Epidermal melanocyte (primary cell): ENCODE results near the gene FBXL4.
A peak's percentile ranks its signal among the peaks of the same experiment; 100 is the strongest.

Source experiments
- DNase-seq: peaks from one replicate; pipeline ENCODE4 v3.0.0; 2011; ENCODE audit warnings: low spot score; ENCODE audit not compliant: insufficient read length

FBXL4 gene

DNA sequence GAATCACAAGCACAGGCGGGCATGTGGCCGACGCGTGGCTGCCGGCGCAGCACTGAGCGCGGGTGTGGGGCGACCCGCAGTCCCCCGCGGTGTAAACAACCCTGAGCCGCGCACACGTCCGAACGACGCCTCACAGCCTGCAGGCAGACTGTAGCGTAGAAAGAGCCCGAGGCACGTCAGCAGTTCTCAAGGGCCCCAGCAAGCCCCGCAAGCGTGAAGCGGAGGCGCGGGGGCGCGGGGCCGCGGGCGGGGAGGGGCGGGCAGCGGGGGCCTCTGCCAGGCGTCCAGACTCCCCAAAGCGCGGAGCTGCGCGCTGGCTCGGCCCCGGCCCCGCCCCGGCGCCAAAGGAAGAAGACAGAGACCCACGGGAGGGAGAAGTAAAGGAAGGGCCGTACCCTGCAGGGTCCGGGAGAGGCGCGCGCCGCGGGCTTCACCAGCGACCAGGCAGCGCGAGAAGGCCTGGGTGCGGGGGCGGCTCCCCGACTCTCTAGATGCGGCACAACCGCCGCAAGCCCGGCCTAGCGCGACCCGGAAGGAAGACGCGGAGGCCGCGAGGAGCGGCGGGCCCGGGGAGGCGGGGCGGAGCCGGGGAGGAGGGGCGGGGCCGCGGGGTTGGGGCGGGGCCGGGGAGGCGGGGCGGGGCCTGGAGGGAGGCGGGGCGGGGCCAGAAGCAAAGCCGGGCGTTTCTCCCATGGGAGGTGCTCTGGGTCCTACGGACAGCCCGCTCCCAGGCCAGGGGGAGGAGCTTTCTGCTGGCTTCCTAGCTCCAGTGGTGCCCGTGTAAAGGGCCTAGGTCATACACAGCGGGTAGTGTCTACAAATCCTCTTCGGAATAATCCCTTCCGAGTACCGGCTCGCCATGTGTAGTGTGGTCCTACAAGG, at the start of gene FBXL4:
FBXL4 (minus strand) TSS at position 536 of the 882 bp plus-strand sequence. CDS start 20,958 bp downstream, outside the sequence.
- peak; percentile 45 for DNase-seq

DNA sequence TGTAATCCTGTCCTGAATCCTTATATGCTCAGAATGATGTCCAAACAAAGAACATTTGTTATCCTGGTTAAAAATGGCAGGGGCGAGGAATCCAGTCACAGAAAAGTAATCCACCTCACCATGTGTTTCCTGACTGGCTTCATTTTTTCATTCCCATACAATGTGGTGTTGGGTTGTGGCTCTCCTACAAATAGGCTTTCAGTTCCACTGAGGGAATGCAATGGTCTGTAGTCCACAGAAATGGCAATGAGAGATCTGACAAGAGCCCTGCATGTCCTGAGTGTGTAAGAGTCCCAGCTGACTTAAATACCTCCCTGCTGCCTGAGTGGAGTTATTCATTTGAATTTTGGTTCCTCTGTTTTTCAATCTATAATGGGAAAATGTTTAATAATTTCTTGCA, 47.4 kb upstream of the FBXL4 start:
- DNase-seq = no peak

DNA sequence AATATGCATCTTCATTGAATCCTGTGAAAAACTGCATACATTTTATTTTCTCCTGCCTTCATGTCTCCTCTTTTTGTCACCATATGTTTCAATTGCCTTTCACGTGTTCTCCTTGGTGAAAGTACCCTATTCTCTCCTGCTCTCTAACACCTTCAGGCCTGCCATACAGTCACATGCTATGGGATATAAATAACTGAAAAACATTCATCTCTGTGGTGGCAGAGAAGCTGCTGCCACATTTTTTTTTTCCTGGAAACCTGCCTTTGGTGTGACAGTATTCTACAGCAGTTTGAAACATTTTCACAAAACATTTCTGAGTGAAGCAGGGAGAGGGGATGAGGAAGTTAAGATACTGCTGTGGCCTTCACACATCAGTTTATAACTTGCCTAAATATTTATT, 44.8 kb upstream of the FBXL4 start:
- DNase-seq = no peak

DNA sequence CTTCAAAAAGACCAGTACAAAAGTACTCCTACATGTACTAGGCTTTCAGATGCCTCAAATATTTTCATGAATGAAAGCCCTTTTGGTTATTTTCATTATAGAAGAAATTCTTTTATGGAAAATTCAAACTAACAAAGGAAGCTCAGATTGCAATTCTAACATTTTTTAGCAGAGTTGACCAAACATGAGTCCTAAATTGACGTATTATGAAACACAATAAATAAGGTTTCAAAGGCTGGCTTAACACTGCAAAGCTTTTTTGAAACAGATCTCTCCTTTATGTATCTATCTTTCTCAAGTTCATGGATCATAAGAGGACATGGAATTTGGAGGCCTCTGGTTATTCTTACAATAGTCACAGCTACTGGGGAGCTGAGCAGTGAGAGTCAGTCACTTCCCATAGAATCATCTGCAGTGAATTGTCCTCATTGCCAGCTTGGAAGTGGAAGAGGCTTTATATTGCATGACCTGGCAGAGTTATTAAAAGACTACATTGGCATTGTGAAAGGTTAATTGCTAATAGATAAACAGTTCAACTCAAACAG, 38.4 kb upstream of the FBXL4 start:
- peak; percentile 23 for DNase-seq

DNA sequence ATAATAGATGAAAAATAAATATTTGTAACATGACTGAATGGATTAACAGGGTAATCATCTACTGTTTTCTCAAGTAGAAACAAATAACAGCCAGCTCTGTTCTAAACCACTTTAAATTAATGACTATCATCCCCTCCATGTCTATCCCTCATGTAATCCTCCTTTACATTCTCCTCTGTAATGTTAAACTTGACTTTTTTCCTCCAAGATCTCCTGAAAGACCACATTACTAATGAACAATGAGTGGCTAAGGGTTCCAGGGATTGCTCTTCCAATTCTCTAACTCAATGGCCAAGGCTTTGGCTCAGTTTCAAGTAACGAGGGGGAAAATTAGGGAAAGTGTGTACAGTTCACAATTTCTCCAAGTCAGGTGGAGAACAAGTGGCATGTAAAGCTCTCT, 37.6 kb upstream of the FBXL4 start:
- DNase-seq = no peak

DNA sequence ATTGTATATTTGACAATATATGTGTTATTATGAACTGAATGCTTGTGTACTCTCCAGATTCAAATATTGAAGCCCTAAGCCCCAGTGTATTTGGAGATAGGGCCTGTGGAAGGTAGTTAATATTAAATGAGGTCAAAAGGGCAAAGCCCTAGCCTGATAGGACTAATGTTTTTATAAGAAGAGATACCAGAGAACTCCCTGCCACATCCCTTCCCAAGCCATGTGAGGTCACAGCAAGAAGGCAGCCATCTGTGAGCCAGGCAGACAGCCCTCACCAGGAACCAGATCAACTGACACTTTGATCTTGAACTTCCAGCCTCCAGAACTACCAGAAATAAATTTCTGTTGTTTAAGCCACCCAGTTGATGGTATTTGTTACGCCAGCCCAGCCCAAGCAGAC, 36.4 kb upstream of the FBXL4 start:
- DNase-seq = no peak

DNA sequence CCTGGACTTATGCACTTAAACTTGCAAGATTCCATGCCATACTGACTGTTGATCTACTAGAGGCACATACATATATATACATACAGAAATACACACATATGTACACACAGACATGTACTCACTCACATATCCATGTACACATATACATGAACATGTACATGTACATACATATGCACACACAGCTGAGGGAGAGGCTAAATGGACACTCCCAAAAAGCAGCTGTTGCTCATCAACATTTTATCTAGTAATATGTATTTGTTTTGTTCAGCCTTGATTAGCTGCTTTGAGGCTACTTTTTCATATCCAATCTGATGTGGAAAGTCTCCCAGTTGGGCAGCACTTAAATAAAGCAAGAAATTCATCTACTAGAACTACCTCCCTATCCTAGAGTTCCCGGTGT, 33.7 kb upstream of the FBXL4 start:
- DNase-seq = no peak

DNA sequence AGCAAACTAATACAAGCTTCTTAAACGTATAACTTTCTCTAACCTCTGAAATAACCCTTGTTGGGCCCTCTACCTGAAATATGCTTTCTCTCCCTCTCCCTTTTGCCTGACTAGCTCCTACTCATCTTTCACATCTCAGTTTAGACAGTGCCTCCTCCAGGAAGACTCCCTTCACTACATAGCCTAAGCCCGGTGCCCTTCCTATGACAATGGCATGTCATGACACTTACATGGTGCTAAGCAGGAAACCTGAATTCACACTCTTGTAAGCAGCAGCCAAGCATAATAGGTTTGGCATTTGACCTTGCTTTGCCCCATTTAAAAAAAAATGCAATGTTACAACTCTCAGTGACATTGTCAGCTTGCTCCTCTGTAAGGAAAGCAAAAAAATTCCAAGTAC, 33.1 kb upstream of the FBXL4 start:
- DNase-seq = no peak

DNA sequence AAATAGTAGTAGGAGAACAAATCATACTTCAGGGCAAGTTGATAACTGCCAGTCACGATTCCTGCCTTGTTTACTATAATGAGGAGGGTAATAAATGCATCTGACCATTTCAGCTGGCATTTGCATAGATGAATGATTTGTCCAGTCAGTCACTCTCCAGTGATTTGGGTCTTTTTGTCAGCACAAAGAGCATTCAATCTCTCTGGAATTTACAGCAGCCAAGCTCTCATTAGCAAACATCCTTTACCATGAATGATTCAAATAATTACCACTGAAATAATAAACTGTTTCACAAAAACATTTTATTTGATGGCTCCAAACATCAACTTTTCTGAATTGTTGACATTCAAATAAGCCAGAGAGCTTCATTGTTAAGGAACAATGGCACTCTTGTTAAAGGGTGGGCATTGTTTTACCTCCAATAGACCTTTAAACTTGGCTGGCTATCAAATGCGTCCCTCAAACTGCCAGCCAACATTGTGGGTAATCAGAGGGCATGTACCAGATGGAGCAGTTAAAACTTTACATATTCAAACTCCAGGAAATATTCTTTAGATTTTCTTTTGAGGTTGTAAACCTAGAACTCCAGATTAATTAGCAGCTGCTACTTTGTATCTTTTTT, 30.0 kb upstream of the FBXL4 start:
- no peak for DNase-seq

DNA sequence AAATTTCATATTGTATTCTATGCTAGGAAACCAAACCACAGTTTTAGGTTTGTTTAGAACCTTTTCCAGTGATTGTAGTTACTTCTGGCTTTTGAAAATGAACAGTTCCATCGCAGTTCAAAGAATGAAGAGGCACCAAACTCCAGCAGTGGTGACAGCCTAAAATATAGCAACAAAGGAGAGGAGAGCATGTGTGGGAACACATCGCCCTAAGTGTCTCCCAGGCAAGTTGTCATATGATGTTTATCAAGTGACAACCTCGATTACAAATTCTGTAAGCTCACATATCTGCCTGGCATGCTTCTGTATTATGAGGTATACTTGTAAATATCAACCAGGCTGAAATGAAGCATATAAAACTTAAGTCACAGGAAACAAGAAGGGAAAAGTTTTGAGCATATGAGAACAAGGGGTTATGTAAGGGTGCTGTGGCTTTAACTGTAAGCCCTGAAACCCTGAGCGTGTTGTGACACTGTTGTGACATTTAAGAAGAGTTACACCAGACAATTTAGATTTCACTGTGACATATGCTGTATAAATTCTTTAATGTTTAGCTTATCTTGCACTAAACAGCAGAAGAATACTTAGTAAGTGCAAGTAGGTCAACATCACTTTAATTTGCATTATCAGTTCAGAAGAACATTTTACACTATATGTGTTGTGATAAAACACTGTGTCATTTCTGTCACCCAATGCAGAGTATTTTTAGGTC, 29.1 kb upstream of the FBXL4 start:
- DNase-seq = no peak

DNA sequence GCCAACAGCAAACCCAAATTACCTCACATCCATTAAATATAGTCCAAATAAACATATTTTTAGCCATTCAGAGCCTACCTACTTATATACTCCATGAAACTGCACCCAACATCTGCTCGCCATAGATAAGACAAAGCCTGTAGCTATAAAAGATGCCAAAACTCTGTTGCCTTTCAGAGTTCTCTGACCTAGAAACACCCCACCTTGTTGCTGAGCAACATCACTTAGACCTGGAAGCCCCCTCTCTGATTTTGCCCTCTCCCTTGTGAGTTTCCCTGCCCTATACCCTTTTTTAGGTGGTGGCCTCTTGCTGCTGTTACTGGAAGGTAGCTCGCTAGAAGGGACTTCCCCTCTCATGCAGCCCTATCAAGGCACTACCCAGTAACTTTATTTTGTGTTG, 27.7 kb upstream of the FBXL4 start:
- no peak for DNase-seq

DNA sequence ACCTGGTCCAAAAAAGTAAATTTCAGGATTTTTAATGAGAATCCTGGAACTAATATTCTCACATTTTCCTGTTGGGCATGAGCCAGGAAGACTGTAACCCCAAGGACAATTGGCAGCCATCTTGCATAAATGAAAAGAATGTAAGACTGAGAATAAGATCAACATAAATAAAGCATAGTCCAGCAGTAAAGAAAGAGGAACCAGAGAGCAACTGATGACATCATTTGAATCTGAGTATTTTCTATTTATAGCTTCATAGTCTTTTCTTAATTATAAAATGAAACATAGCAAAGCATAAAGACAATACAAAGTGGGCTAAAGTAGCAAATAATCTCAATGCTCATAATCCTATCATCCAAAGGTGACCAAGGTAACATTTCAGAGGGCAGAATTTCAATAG, 26.6 kb upstream of the FBXL4 start:
- DNase-seq = no peak

DNA sequence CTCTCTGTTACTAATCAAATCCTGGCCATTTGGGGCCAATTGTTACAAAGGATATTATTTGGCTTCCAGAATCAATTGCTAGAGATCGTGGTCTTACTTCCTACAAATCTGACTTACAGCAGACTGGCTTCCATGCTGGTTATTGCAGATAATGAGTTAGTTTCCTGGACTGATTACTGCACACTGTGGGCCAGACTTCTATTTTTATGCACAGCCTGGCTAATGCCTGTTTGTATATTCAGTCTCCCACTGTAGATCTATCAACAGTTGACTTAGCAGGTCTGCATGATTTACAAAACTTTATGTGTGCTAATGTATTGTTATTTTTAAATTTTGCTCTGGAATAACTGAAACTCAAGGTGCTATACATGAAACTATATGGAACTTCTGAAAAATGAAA, 25.8 kb upstream of the FBXL4 start:
- DNase-seq = no peak

DNA sequence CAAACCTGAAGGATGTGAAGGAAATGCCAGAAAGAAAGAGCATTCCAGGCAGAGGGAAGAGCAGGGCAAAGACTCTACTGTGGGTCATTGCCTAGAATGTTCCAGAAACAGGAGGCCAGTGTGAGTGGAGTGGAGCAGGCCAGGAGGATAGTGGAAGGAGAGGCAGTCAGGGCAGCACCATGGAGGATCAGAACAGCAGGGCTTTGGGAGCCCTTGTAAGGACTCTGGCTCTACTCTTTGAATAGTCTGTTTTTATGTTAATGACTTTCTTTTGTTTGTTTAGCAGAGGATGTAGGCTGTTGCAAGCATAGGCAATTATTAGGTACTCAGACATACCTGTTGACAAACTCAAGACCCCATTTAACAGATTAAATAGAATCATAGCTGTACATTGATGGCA, 23.6 kb upstream of the FBXL4 start:
- DNase-seq = no peak

DNA sequence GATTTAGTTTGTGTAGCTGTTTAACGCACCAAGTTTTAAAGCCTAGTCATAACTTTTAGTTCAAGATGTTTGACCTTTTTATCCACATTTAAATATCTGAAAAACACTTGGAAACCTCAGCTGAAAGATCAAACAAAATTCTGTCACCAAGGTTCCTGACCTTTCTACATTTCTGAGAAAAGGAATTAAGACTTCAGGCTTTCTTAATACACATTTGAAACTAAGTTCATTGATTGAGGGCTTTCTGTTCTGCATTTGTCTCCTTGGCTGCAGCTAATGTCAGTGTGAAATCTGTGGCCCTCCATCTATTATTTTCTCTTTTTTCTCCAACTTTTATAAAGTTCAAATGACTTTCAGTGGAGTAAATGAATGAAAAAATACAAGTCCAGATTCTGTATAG, 22.7 kb upstream of the FBXL4 start:
- DNase-seq = no peak

DNA sequence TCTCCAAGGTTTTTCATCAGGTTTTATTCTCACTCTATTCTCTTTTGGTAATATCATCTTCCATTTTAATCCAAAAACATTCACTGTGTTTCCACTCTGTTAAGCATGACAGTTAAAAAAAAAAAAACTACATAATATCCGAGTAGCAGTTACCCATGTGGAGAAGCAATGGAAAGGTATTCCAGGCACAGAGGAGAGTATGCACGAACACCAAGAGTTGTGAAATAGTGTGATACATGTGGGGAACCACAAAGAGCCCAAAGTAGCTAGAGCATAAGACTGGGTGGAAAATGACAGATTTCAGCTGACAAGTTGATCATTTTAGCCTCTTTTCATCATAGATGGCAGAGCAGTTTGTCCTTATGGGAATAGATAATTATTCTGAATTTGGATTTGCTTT, 19.9 kb upstream of the FBXL4 start:
- no peak for DNase-seq

DNA sequence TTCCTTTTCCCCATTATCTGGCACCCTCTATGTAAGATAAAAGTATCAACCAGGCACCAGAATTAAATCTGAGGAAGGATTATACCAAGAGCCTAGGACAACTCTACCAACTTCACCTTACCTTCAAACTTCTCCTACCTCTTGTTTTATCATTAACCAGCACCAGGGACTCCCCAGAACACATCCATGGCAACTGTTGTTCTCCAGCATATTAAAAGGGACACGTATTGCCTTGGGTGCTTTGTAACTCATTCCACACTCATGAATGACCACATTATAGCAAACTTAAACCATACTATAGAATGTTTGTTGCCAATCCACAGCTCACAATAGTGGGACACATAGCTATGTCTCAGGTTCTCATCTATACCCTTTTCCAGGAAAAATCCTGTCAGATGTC, 11.9 kb upstream of the FBXL4 start:
- DNase-seq = no peak

DNA sequence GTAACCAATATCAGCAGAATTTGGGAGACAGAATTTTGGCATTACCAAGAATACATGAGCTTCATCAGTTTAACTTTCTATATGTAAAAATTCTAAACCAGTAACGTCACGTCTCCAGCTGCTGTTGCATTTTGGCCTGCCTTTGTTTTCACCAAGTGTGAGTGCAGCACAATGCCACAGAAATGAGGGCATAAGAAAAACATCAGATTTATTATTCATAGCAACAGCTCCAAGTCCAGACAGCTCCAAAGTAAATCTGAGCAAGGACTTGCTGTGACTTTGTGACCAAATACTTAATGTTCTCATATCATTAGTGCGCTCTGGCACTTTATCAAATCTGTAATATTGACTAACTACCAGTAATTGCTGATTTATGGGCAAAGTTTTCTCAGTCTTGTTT, 11.0 kb upstream of the FBXL4 start:
- DNase-seq = no peak

DNA sequence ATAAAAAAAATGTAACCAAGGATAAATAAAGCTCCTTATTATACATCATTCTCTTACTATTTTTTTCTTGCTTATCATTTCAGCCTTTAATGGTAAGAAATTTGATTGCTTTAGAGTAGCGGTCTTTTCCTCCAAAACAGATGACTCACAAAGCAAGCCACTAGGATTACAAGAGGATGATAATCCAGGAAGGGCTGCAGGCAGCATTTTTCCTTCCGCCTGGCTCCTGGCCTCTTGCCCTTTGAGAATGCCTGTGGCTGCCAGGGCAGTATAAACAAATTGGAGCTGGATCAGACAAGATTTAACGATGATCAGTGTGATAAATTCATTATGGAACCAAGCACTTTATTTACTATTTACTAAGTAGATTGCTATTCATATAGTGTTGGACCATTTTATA, 9.7 kb upstream of the FBXL4 start:
- no peak for DNase-seq

DNA sequence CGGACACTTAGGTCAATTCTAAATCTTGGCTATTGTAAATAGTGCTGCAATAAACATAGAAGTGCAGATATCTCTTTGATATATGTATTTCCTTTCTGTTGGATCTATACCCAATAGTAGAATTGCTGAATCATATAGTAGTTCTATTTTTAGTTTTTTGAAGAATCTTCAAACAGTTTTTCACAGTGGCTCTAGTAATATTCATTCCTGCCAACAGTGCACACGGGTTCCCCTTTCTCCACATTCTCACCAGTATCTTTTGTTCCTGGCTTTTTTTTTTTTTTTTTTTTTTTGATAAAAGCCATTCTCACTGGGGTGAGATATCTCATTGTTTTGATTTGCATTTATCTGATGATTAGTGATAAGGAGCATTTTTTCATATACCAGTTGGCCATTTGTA, 1.8 kb upstream of the FBXL4 start:
- no peak for DNase-seq

DNA sequence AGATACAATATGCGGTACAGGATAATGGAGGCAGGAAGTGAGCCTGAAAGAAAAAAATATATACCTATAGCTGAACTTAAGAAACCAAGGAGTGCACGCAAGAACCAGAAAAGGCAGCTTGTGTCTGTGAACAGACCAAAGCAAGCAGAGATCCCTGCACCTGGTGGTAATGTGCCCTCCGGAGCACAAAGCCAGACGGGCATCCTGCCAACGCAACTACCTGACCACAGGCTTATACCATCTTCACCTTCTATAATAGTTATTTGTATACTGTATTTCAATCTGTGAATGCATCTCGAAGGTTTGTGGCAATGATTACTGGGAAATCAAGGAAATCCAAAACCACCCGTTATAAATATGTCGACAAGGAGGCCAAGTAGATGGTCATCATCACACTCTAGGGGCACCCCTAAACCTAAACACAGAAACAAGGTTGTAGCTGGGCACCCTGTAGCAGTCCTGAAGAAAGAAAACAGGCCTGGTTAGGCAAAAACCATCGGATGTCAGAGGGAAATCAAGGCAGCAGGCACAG, 801 bp downstream of the FBXL4 start:
- DNase-seq = no peak
